GM19395 (cell line): ENCODE results near the gene WFIKKN1.

Experiments used
- ATAC-seq: cut with Tn5 transposase; IDR thresholded peaks from one replicate; pipeline ENCODE4 v1.9.1; 2021; ENCODE audit warnings: mild to moderate bottlenecking, moderate library complexity; ENCODE audit not compliant: unreplicated experiment

The WFIKKN1 gene

GRCh38 chr16:672371-672770, 41.6 kb downstream of the WFIKKN1 start:
- no peak for ATAC-seq

- ATAC-seq, result no peak
Measured at GRCh38 chr16:672851-673250, 42.1 kb downstream of the WFIKKN1 start.

- ATAC-seq, result no peak
Measured at GRCh38 chr16:673399-673991, 42.7 kb downstream of the WFIKKN1 start.

- ATAC-seq, result no peak
Measured at GRCh38 chr16:674214-674881, 43.6 kb downstream of the WFIKKN1 start.

GRCh38 chr16:674968-675883, 44.4 kb downstream of the WFIKKN1 start, which contains the start of gene RHBDL1:
TSS of gene RHBDL1 (plus strand) at chr16:675671. CDS start at chr16:675791, 120 bp downstream.
- no peak for ATAC-seq

- no peak for ATAC-seq
Measured at GRCh38 chr16:675884-676564, 45.2 kb downstream of the WFIKKN1 start.

- no peak for ATAC-seq
Measured at GRCh38 chr16:676565-676902, 45.7 kb downstream of the WFIKKN1 start.

GRCh38 chr16:676913-677312, 46.1 kb downstream of the WFIKKN1 start:
- ATAC-seq, result no peak

GRCh38 chr16:677316-678190, 46.8 kb downstream of the WFIKKN1 start:
- ATAC-seq, result no peak

GRCh38 chr16:678209-678857, 47.5 kb downstream of the WFIKKN1 start:
- no peak for ATAC-seq

GRCh38 chr16:678858-679813, 48.4 kb downstream of the WFIKKN1 start:
- ATAC-seq, result no peak

GRCh38 chr16:679814-680624, 49.2 kb downstream of the WFIKKN1 start, which contains the start of gene STUB1:
TSS of gene STUB1 (plus strand) at chr16:680410. CDS start at chr16:680526, 116 bp downstream.
- peak; percentile 31 for ATAC-seq

- ATAC-seq, result no peak
Measured at GRCh38 chr16:680625-680945, 49.8 kb downstream of the WFIKKN1 start.

- ATAC-seq, result no peak
Measured at GRCh38 chr16:680967-681745, 50.4 kb downstream of the WFIKKN1 start.

GRCh38 chr16:681746-682427, 51.1 kb downstream of the WFIKKN1 start:
- ATAC-seq, result no peak
